ENCODE results near the gene PDE5A. TPM values are rescaled to one million over a fixed set of nuclear protein-coding genes. Genes with fewer than 3 reads are reported as not detected.

The PDE5A gene
- total RNA-seq, 1 experiment from 2014 or later, result 5.0 TPM

DNA sequence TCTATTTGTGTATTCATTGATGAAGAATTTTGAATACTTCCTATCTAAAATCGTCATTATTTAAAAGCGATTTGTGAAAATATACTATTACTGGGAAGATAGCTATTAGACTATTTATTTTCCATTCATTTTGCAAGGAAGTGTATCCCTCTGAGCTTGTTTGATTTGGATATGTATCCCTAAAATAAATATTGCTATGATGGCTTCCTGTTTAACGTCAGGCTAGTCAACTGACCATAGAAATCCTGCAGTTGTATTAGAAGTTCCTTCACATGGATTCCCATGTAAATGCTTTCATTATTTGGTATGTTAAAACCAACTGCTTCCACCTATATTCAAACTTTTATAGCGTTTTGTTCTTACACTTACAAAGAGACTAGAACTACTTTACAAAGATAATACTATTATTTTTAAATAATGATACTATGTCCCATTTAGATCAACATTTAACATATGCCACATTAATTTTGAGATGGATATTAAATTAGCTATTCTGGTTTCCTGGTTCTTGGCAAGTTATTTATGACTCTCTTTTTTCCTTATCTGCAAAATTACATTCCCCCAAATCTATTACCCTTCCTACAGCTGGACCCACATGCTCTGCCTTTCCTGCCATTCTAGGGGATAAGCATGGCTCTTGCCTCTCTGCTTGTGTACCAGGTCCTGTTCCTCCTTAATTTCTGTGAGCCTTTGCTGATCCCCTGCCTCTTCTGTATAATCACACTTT lies 26.7 kb upstream of the PDE5A start:
- no peak overlapping the region for H3K27ac ChIP-seq (ENCODE audit: low read depth, low read length)
- CTCF ChIA-PET, result interaction anchor here (1.2 to 2.3 kb wide), 1 partner anchor 26 kb away, joined by 4 to 7 read pairs; the partner anchor contains the start of gene PDE5A

More for the DNA sequence above, 26.7 kb upstream of the PDE5A start:
- BruUV-seq (replicated peaks), result no TSS peak
- Histone ChIP-seq H3K9ac (ENCODE audit: low read length) (no peak overlapping the region), H3K4me3 (replicated peaks in 1 of 2; ENCODE audit: low read depth in 1 of 2, low read length in 2 of 2) (no peak overlapping the region), H2AFZ (ENCODE audit: low read depth, low read length, poor library complexity, severe bottlenecking) (no peak overlapping the region), H3K36me3 (ENCODE audit: control insufficient read depth in 1 of 2, insufficient read depth in 2 of 2, low read length in 2 of 2) (no peaks in the 10 kb centered on the region), H3K9me3 (ENCODE audit: control insufficient read depth in 1 of 2, insufficient read depth in 1 of 2, low read depth in 1 of 2, low read length in 2 of 2) (no peaks in the 10 kb centered on the region), H3K79me2 (ENCODE audit: insufficient read depth, low read length) (no peaks in the 10 kb centered on the region), H3K27me3 (ENCODE audit: insufficient read depth, low read length) (no peaks in the 10 kb centered on the region), H3K4me1 (ENCODE audit: control insufficient read depth in 1 of 2, insufficient read depth in 2 of 2, low read length in 2 of 2) (peaks cover 0 to 10% of the 10 kb centered on the region in 2 experiments; a peak in 2 of 4 replicates), H3K9me2 (ENCODE audit: insufficient read depth) (no peaks in the 10 kb centered on the region), H3K4me2 (ENCODE audit: low read length) (no peak overlapping the region), H4K20me1 (ENCODE audit: insufficient read depth) (no peaks in the 10 kb centered on the region)
- intact Hi-C loops (cut with micrococcal nuclease), result no loop called here
- TF ChIP-seq, protein P1, sequence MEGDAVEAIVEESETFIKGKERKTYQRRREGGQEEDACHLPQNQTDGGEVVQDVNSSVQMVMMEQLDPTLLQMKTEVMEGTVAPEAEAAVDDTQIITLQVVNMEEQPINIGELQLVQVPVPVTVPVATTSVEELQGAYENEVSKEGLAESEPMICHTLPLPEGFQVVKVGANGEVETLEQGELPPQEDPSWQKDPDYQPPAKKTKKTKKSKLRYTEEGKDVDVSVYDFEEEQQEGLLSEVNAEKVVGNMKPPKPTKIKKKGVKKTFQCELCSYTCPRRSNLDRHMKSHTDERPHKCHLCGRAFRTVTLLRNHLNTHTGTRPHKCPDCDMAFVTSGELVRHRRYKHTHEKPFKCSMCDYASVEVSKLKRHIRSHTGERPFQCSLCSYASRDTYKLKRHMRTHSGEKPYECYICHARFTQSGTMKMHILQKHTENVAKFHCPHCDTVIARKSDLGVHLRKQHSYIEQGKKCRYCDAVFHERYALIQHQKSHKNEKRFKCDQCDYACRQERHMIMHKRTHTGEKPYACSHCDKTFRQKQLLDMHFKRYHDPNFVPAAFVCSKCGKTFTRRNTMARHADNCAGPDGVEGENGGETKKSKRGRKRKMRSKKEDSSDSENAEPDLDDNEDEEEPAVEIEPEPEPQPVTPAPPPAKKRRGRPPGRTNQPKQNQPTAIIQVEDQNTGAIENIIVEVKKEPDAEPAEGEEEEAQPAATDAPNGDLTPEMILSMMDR (IDR thresholded peaks at IDR 0.05 in 2 of 3, conservative IDR thresholded peaks at IDR 0.05 in 1 of 3; ENCODE audit: borderline replicate concordance in 1 of 3, insufficient read depth in 1 of 3, low read depth in 2 of 3, low read length in 2 of 3), result no peak
- no peak for TF ChIP-seq POLR2AphosphoS5 (IDR thresholded peaks at IDR 0.05; ENCODE audit: low read depth, low read length)
- no peak for TF ChIP-seq POLR2A (IDR thresholded peaks at IDR 0.05; ENCODE audit: borderline replicate concordance, extremely low read depth, insufficient read depth, insufficient read length)
- no peak for TF ChIP-seq FOSL1 (IDR thresholded peaks at IDR 0.05; ENCODE audit: low read depth)
- TF ChIP-seq CEBPB (IDR thresholded peaks at IDR 0.05; ENCODE audit: low read depth), result no peak
- no peak for TF ChIP-seq EGR1 (IDR thresholded peaks at IDR 0.05; ENCODE audit: low read depth)
- no peak for TF ChIP-seq ZFX (IDR thresholded peaks at IDR 0.05)
- no peak for TF ChIP-seq TCF7L2 (IDR thresholded peaks at IDR 0.05; ENCODE audit: borderline replicate concordance, extremely low read depth, insufficient read depth, insufficient read length)
- no peak for TF ChIP-seq SP1 (IDR thresholded peaks at IDR 0.05; ENCODE audit: low read depth)
- TF ChIP-seq, protein P2, sequence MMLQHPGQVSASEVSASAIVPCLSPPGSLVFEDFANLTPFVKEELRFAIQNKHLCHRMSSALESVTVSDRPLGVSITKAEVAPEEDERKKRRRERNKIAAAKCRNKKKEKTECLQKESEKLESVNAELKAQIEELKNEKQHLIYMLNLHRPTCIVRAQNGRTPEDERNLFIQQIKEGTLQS (IDR thresholded peaks at IDR 0.05), result no peak
- no peak for TF ChIP-seq SIN3A (IDR thresholded peaks at IDR 0.05; ENCODE audit: low read depth)
- TF ChIP-seq EZH2phosphoT487 (IDR thresholded peaks at IDR 0.05; ENCODE audit: borderline replicate concordance), result no peak
- no peak for TF ChIP-seq YY1 (IDR thresholded peaks at IDR 0.05; ENCODE audit: extremely low read depth, insufficient replicate concordance, low read depth, low read length)
- no peak for TF ChIP-seq ZNF274 (IDR thresholded peaks at IDR 0.05; ENCODE audit: low read depth, low read length)
- TF ChIP-seq SRF (IDR thresholded peaks at IDR 0.05; ENCODE audit: low read depth), result no peak
- TF ChIP-seq, protein P3, sequence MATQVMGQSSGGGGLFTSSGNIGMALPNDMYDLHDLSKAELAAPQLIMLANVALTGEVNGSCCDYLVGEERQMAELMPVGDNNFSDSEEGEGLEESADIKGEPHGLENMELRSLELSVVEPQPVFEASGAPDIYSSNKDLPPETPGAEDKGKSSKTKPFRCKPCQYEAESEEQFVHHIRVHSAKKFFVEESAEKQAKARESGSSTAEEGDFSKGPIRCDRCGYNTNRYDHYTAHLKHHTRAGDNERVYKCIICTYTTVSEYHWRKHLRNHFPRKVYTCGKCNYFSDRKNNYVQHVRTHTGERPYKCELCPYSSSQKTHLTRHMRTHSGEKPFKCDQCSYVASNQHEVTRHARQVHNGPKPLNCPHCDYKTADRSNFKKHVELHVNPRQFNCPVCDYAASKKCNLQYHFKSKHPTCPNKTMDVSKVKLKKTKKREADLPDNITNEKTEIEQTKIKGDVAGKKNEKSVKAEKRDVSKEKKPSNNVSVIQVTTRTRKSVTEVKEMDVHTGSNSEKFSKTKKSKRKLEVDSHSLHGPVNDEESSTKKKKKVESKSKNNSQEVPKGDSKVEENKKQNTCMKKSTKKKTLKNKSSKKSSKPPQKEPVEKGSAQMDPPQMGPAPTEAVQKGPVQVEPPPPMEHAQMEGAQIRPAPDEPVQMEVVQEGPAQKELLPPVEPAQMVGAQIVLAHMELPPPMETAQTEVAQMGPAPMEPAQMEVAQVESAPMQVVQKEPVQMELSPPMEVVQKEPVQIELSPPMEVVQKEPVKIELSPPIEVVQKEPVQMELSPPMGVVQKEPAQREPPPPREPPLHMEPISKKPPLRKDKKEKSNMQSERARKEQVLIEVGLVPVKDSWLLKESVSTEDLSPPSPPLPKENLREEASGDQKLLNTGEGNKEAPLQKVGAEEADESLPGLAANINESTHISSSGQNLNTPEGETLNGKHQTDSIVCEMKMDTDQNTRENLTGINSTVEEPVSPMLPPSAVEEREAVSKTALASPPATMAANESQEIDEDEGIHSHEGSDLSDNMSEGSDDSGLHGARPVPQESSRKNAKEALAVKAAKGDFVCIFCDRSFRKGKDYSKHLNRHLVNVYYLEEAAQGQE (IDR thresholded peaks at IDR 0.05; ENCODE audit: low read depth), result no peak
- TF ChIP-seq CBX3 (IDR thresholded peaks at IDR 0.05; ENCODE audit: low read depth), result no peak
- TF ChIP-seq ELF1 (IDR thresholded peaks at IDR 0.05; ENCODE audit: borderline replicate concordance, low read depth), result no peak
- DNase-seq (ENCODE audit: low read depth, low spot score) (no peak), ATAC-seq (no peak)
- ChIA-PET POLR2A (no interaction called here), RAD21 (ENCODE audit: low non-redundant PET in 1 of 2, low total read pairs in 2 of 2, uncharacterized antibody in 2 of 2, unreplicated experiment in 2 of 2) (no interaction called here)
